Endothelial cell of umbilical vein (primary cell): ENCODE data around the gene LEMD3. TPM values are rescaled to one million over a fixed set of nuclear protein-coding genes. Genes with fewer than 3 reads are reported as not detected.

Experiments
- BruUV-seq: library from RNA; stranded (reverse); fragments of 400-500 nt; replicated peaks from 2 replicates; lab custom pipeline; 2021; lab: Mats Ljungman, UMichigan
- CTCF ChIA-PET: fragments of 300-600, 350-600 bp; sonication (Branson Sonifier 250); formaldehyde crosslinking; loops from one replicate; lab custom pipeline; 2021; ENCODE audit warnings: antibody characterized with exemption, inconsistent platforms; lab: Charles Lee
- POLR2A ChIA-PET: fragments of 300-600, 350-600 bp; sonication (Branson Sonifier 250); formaldehyde crosslinking; loops from one replicate; lab custom pipeline; 2021; ENCODE audit warnings: antibody characterized with exemption, inconsistent platforms; lab: Charles Lee
- DNase-seq: peaks from one replicate; pipeline ENCODE4 v3.0.0-alpha.2; 2011; ENCODE audit warnings: low read depth, low spot score
- FAIRE-seq: peaks from 2 replicates; lab custom pipeline; 2011; peaks lifted over from hg19 to GRCh38; lab: Jason Lieb, UNC
- H2AFZ ChIP-seq: 2 replicates; pipeline ENCODE4 v1.6.0; 2012; ENCODE audit warnings: low read depth, low read length, control low read depth, inconsistent platforms
- H3K27ac ChIP-seq: 2 replicates; pipeline ENCODE4 v1.5.1; 2011; ENCODE audit warnings: low read depth, mild to moderate bottlenecking, control low read depth, low read length, moderate library complexity; ENCODE audit not compliant: insufficient read depth
- H3K27me3 ChIP-seq, 2 experiments: 2 replicates each; pipeline versions ENCODE4 v1.6.0 to v1.6.1; 2011; ENCODE audit warnings: low read length in 2 of 2, mixed read lengths in 1 of 2; ENCODE audit not compliant: control insufficient read depth in 2 of 2, insufficient read depth in 2 of 2
- H3K36me3 ChIP-seq, 2 experiments: 2 replicates in 1 of 2; 3 replicates in 1 of 2; pipeline ENCODE4 v1.5.1; 2011; ENCODE audit warnings: low read length in 2 of 2, mild to moderate bottlenecking in 1 of 2, moderate library complexity in 1 of 2; ENCODE audit not compliant: control insufficient read depth in 2 of 2, insufficient read depth in 2 of 2; ENCODE audit errors: extremely low read depth in 1 of 2
- H3K4me1 ChIP-seq: 3 replicates; pipeline ENCODE4 v1.5.1; 2011; ENCODE audit warnings: mild to moderate bottlenecking, low read length; ENCODE audit not compliant: control insufficient read depth, insufficient read depth; ENCODE audit errors: extremely low read depth
- H3K4me2 ChIP-seq: 2 replicates; pipeline ENCODE4 v1.6.1; 2011; ENCODE audit warnings: low read length, control low read depth, mixed read lengths; ENCODE audit not compliant: insufficient read depth
- H3K4me3 ChIP-seq, 3 experiments: fragments of 200-600 bp in 1 of 3; sonication (generic), shearing (Covaris generic) in 1 of 3; replicated peaks in 1 of 3; 2 replicates each; pipeline ENCODE4 v1.5.1; 2011 to 2016; ENCODE audit warnings: control low read depth in 3 of 3, low read length in 3 of 3, mild to moderate bottlenecking in 2 of 3, inconsistent platforms in 1 of 3, low read depth in 1 of 3, moderate library complexity in 1 of 3; ENCODE audit not compliant: insufficient read depth in 1 of 3
- H3K79me2 ChIP-seq: 2 replicates; pipeline ENCODE4 v1.6.0; 2012; ENCODE audit warnings: low read length, inconsistent platforms; ENCODE audit not compliant: control insufficient read depth, insufficient read depth
- H3K9ac ChIP-seq: replicated peaks from 2 replicates; pipeline ENCODE3; 2011; ENCODE audit warnings: low read length, control low read depth; ENCODE audit not compliant: insufficient read depth; ENCODE audit errors: extremely low read depth
- H3K9me1 ChIP-seq: replicated peaks from 3 replicates; pipeline ENCODE4 v1.6.0; 2011; ENCODE audit warnings: mild to moderate bottlenecking, low read length; ENCODE audit not compliant: control insufficient read depth, insufficient read depth; ENCODE audit errors: extremely low read depth
- H3K9me3 ChIP-seq: replicated peaks from 2 replicates; pipeline ENCODE4 v1.5.1; 2012; ENCODE audit warnings: low read length, inconsistent platforms; ENCODE audit not compliant: control insufficient read depth, insufficient read depth
- H4K20me1 ChIP-seq: replicated peaks from 2 replicates; pipeline ENCODE3; 2011; ENCODE audit warnings: mild to moderate bottlenecking, low read length; ENCODE audit not compliant: control insufficient read depth, insufficient read depth; ENCODE audit errors: extremely low read depth
- CTCF ChIP-seq, 2 donors: IDR thresholded peaks; 1 replicate in 1 of 2; 2 replicates in 1 of 2; pipeline ENCODE4 v1.5.1; 2011; ENCODE audit warnings: low read length in 2 of 2, mild to moderate bottlenecking in 2 of 2, moderate library complexity in 2 of 2, control low read depth in 1 of 2, inconsistent platforms in 1 of 2, low read depth in 1 of 2; ENCODE audit not compliant: insufficient read depth in 1 of 2; ENCODE audit errors: extremely low read depth in 1 of 2
- EZH2 ChIP-seq: IDR thresholded peaks from 2 replicates; pipeline ENCODE4 v1.6.1; 2012; ENCODE audit warnings: borderline replicate concordance, low read depth, mild to moderate bottlenecking, moderate library complexity, low read length, inconsistent platforms; ENCODE audit not compliant: severe bottlenecking
- FOS ChIP-seq: IDR thresholded peaks from 2 replicates; pipeline ENCODE4 v1.6.1; 2011; ENCODE audit warnings: mild to moderate bottlenecking, low read length, moderate library complexity, borderline replicate concordance; ENCODE audit not compliant: insufficient read depth
- GATA2 ChIP-seq: IDR thresholded peaks from 2 replicates; pipeline ENCODE4 v1.7.0; 2011; ENCODE audit warnings: low read depth, mild to moderate bottlenecking, moderate library complexity, mixed read lengths, low read length; ENCODE audit not compliant: insufficient read length, insufficient read depth
- JUN ChIP-seq: IDR thresholded peaks from 2 replicates; pipeline ENCODE4 v1.6.1; 2011; ENCODE audit warnings: borderline replicate concordance, low read depth; ENCODE audit not compliant: insufficient read length, insufficient read depth
- MAX ChIP-seq: IDR thresholded peaks from 2 replicates; pipeline ENCODE4 v1.6.1; 2011; ENCODE audit not compliant: insufficient read depth, insufficient read length
- MYC ChIP-seq: IDR thresholded peaks from one replicate; pipeline ENCODE4 v1.6.1; 2011; ENCODE audit warnings: mild to moderate bottlenecking, low read depth, low read length
- POLR2A ChIP-seq: IDR thresholded peaks from 2 replicates; pipeline ENCODE4 v1.6.1; 2012; ENCODE audit warnings: low read depth, mild to moderate bottlenecking, control low read depth, low read length
- POLR2AphosphoS5 ChIP-seq: IDR thresholded peaks from 2 replicates; pipeline ENCODE4 v1.6.1; 2012; ENCODE audit warnings: low read depth, mild to moderate bottlenecking, control low read depth, low read length, moderate library complexity; ENCODE audit not compliant: insufficient read depth
- dilution Hi-C: fragments of 300-500 bp; cut with MboI; formaldehyde crosslinking; loops from one replicate; pipeline ENCODE4 v1.15.0; 2019; ENCODE audit warnings: low sequenced_read_pairs; ENCODE audit not compliant: extremely low pct_ligation_motif_present
- intact Hi-C: fragments of 100-400 bp; cut with micrococcal nuclease; formaldehyde crosslinking; loops from one replicate; pipeline ENCODE4 v1.10.0; 2022
- polyA plus RNA-seq, 4 experiments: library from polyadenylated mRNA; depleted of rRNA in 3 of 4; stranded (reverse) in 3 of 4; unstranded in 1 of 4; fragments of >200 nt; gene quantifications; 2 replicates each; pipeline versions ENCODE4 v1.2.1 to v1.2.3, GENCODE V29; 2011 to 2012; ENCODE audit warnings: missing spikeins in 1 of 4
- total RNA-seq: library from RNA; stranded (reverse); gene quantifications from 2 replicates; pipeline ENCODE4 v1.2.3, GENCODE V29; 2021

The LEMD3 gene
- total and polyA plus RNA-seq, 2 donors (not counting 3 experiments of a cell fraction or from before 2014, with no cell fraction given): 7.4 to 24.2 TPM

GRCh38 chr12:65187665-65188064, 18.3 kb downstream of the LEMD3 start:
- ChIA-PET CTCF (interaction anchor here (3.6 kb wide), 1 partner anchor 45 kb away, joined by 17 read pairs; no protein-coding TSS in a partner anchor), POLR2A (interaction anchor here (0.8 kb wide), 1 partner anchor 19 kb away, joined by 4 read pairs; the partner anchor contains the start of gene LEMD3)
- no peaks in the 10 kb centered on the region for H3K9me3 ChIP-seq
- H3K9ac ChIP-seq: no peak overlapping the region
- H3K4me1 ChIP-seq: peaks cover 1% of the 10 kb centered on the region
- no peaks in the 10 kb centered on the region for H3K9me1 ChIP-seq
- no peak for TF ChIP-seq JUN
- no peak for TF ChIP-seq POLR2A
- no peak for TF ChIP-seq GATA2
- no peak for TF ChIP-seq EZH2
- no peak for TF ChIP-seq CTCF (IDR thresholded peaks at IDR 0.05; ENCODE audit: extremely low read depth in 1 of 2, insufficient read depth in 1 of 2, low read depth in 1 of 2, low read length in 2 of 2)
- TF ChIP-seq MAX: no peak
- TF ChIP-seq POLR2AphosphoS5: no peak
- TF ChIP-seq MYC: no peak
- no peak for TF ChIP-seq FOS
- no peak for DNase-seq
- H3K4me2 ChIP-seq: no peak overlapping the region
- FAIRE-seq: no peak
- BruUV-seq: no TSS peak
- no peak overlapping the region for H3K27ac ChIP-seq
- no peak overlapping the region for H2AFZ ChIP-seq
- intact Hi-C loops: no loop called here
- peaks cover 8% of the 10 kb centered on the region for H4K20me1 ChIP-seq
- H3K4me3 ChIP-seq: no peak overlapping the region
- no peaks in the 10 kb centered on the region for H3K36me3 ChIP-seq
- H3K79me2 ChIP-seq: peaks cover 64% of the 10 kb centered on the region
- H3K27me3 ChIP-seq: no peaks in the 10 kb centered on the region
- dilution Hi-C loops: no loop called here
